ENCODE measurements around the gene TMEM14C. TPM values are rescaled to one million over a fixed set of nuclear protein-coding genes. Genes with fewer than 3 reads are reported as not detected.
"Not testable (repeated sequence)": the region's sequence is repeated elsewhere in the genome, so short reads cannot be mapped to it uniquely, and the experiment has no call there.

TMEM14C gene
- total RNA-seq, 8 experiments from 2014 or later = 84.9 to 199 (median 119) TPM

DNA sequence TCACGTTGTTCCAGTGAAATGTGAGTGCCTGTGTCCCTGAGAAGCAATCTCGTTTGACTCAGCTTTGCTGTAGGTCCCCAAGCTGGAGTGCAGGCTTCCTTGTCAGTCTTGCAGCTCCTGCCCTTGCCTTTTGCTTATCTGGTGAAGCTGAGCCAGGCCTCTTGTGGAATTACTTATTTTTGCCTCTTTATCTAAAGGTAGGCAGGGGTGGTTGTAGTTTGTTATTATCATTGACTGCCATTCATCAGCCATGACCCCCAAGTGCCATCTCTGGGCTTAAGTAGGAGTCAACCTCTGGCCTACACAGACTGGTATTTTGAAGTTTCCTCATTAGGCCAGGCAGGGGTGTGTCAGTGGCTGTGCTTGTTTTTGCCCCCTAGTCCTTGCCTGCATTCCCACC is 26.9 kb downstream of the TMEM14C start:
- Histone ChIP-seq H3K4me1 (replicated peaks in 1 of 2) (peaks cover 18 to 24% of the 10 kb centered on the region in 2 donors), H3K27ac (no peak overlapping the region), H3K4me3 (no peak overlapping the region)
- 33 to 100% (median 71%) methylated on average over 1 to 2 of the region's 2 CpGs; no CpG with 5 or more reads in 3 of the 10 experiments for WGBS, 10 experiments
- in situ Hi-C loops (cut with MboI; ENCODE audit: low pct_unique_long_range_greater_than_20kb in 2 of 9, low sequenced_read_pairs in 9 of 9, unreplicated experiment in 9 of 9) = no loop called here
- no peak for ATAC-seq (replicated peaks in 6 of 8)

GRCh38 chr6:10750568-10750967 is 27.7 kb downstream of the TMEM14C start:
- in situ Hi-C loops (cut with MboI; ENCODE audit: low pct_unique_long_range_greater_than_20kb in 2 of 9, low sequenced_read_pairs in 9 of 9, unreplicated experiment in 9 of 9); ATAC-seq (replicated peaks in 6 of 8); H3K4me3 ChIP-seq; H3K27ac ChIP-seq: not testable (repeated sequence)
- peaks cover 18 to 24% of the 10 kb centered on the region in 2 donors for H3K4me1 ChIP-seq (replicated peaks in 1 of 2)
- 80 to 100% (median 94%) methylated on average over 1 to 4 of the region's 6 CpGs; no CpG with 5 or more reads in 4 of the 10 experiments for WGBS, 10 experiments

GRCh38 chr6:10751757-10752156 is 28.9 kb downstream of the TMEM14C start:
- H3K4me1 ChIP-seq (replicated peaks in 1 of 2) = peaks cover 13 to 15% of the 10 kb centered on the region in 2 donors
- H3K4me3 ChIP-seq; H3K27ac ChIP-seq; in situ Hi-C loops (cut with MboI; ENCODE audit: low pct_unique_long_range_greater_than_20kb in 2 of 9, low sequenced_read_pairs in 9 of 9, unreplicated experiment in 9 of 9): not testable (repeated sequence)
- ATAC-seq (replicated peaks in 6 of 8) = peak in 1 of 8 experiments; percentile 30
- 60 to 100% (median 100%) methylated on average over 1 of the region's 5 CpGs; no CpG with 5 or more reads in 5 of the 10 experiments for WGBS, 10 experiments

GRCh38 chr6:10756085-10756484 is 33.2 kb downstream of the TMEM14C start:
- Histone ChIP-seq H3K4me3 (no peak overlapping the region), H3K4me1 (replicated peaks in 1 of 2) (peaks cover 0 to 2% of the 10 kb centered on the region in 2 donors), H3K27ac (no peak overlapping the region)
- no peak for ATAC-seq (replicated peaks in 6 of 8)
- in situ Hi-C loops (cut with MboI; ENCODE audit: low pct_unique_long_range_greater_than_20kb in 2 of 9, low sequenced_read_pairs in 9 of 9, unreplicated experiment in 9 of 9) = no loop called here
- WGBS, 10 experiments = 80 to 100% (median 100%) methylated on average over 1 of the region's 1 CpG; no CpG with 5 or more reads in 2 of the 10 experiments

GRCh38 chr6:10759312-10759839 is 36.5 kb downstream of the TMEM14C start:
- peaks cover 0 to 2% of the 10 kb centered on the region in 2 donors for H3K4me1 ChIP-seq (replicated peaks in 1 of 2)
- peak; percentile 24 to 97 (median 50) for ATAC-seq (replicated peaks in 6 of 8)
- WGBS, 10 experiments = 8 to 90% (median 68%) methylated on average over 1 to 3 of the region's 3 CpGs; no CpG with 5 or more reads in 2 of the 10 experiments
- no peak overlapping the region for H3K4me3 ChIP-seq
- in situ Hi-C loops (cut with MboI; ENCODE audit: low pct_unique_long_range_greater_than_20kb in 2 of 9, low sequenced_read_pairs in 9 of 9, unreplicated experiment in 9 of 9) = no loop called here
- no peak overlapping the region for H3K27ac ChIP-seq

- H3K27ac ChIP-seq = no peak overlapping the region
- H3K4me1 ChIP-seq (replicated peaks in 1 of 2) = peaks cover 0 to 2% of the 10 kb centered on the region in 2 donors
- peak in 4 of 8 experiments; percentile 7 to 58 (median 20) for ATAC-seq (replicated peaks in 6 of 8)
- H3K4me3 ChIP-seq = no peak overlapping the region
- WGBS, 10 experiments = 20 to 100% (median 88%) methylated on average over 1 to 6 of the region's 6 CpGs; no CpG with 5 or more reads in 2 of the 10 experiments
- in situ Hi-C loops (cut with MboI; ENCODE audit: low pct_unique_long_range_greater_than_20kb in 2 of 9, low sequenced_read_pairs in 9 of 9, unreplicated experiment in 9 of 9) = no loop called here
Measured at GRCh38 chr6:10759884-10760329, 37.0 kb downstream of the TMEM14C start.

DNA sequence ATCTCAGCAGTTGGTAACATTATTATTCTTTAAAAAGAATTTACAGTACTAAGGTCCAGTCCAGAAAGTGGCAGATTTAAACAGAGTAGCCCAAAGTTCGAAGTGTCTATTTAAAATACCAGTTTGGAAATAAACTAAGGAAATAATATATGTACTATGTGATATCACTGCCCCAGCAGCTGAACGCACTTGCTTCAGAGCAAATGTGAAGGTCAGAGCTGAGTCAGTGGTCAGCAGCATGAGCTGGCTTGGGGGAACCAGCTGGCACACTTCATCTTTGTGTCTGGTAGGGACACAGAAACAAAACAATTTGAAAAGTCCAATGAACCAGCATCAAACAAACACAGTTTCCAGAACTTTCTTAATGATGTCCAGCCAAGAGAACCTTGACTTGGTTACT is 40.1 kb downstream of the TMEM14C start:
- Histone ChIP-seq H3K27ac (no peak overlapping the region), H3K4me1 (replicated peaks in 1 of 2) (peaks cover 0 to 2% of the 10 kb centered on the region in 2 donors), H3K4me3 (no peak overlapping the region)
- ATAC-seq (replicated peaks in 6 of 8) = no peak
- 75 to 100% (median 100%) methylated on average over 1 to 2 of the region's 2 CpGs; no CpG with 5 or more reads in 1 of the 10 experiments for WGBS, 10 experiments
- in situ Hi-C loops (cut with MboI; ENCODE audit: low pct_unique_long_range_greater_than_20kb in 2 of 9, low sequenced_read_pairs in 9 of 9, unreplicated experiment in 9 of 9) = no loop called here

DNA sequence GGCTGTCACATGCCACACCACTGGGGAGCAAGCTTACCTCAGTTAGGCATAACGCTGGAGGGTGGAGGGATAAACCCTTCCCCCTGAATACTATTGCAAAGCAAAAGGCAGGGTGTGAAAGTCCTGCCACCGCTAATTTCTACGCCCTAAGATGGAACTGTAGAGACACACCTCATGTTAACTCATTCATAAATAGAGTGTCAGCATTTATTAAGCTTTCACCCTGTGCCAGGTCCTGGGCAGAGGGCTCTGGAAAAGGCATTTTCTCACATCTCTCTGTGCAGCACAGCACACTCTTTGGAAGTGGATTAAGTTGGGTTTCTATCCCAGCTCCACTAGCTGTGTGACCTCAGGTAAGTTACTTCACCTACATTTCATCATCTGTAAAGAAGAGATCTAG is 46.5 kb downstream of the TMEM14C start:
- no peak for ATAC-seq (replicated peaks in 6 of 8)
- WGBS, 10 experiments = 68 to 100% (median 98%) methylated on average over 1 to 3 of the region's 3 CpGs; no CpG with 5 or more reads in 4 of the 10 experiments

DNA sequence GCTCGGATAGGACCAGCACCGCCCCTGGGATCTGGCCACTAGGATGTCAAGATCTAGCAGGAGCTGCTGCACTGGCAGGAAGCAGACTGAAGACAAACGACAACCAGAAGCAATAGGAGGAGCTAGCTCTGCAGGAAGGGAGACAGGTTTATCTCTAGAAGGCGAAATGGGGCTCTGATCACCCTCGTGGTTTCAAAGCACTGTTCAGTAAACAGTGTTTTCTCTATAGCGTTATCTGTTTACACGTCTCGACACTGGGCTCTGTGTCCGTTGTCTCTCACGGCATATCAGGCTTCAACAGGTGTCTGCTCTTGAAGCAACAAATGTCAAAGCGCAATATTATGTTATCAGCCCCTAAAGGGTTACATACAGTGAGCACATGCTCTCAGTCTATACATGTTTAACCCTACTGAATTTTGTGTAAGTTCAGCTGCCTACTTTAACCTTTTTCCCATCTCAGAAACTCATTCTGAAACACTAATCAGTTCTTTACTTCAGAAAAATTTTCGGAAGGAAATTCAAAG is 48.6 kb downstream of the TMEM14C start:
- no peaks in the 10 kb centered on the region for H3K4me1 ChIP-seq (replicated peaks in 1 of 2)
- no peak for ATAC-seq (replicated peaks in 6 of 8)
- in situ Hi-C loops (cut with MboI; ENCODE audit: low pct_unique_long_range_greater_than_20kb in 2 of 9, low sequenced_read_pairs in 9 of 9, unreplicated experiment in 9 of 9) = no loop called here
- WGBS, 10 experiments = 73 to 100% (median 97%) methylated on average over 1 to 12 of the region's 12 CpGs; no CpG with 5 or more reads in 1 of the 10 experiments
- no peak overlapping the region for H3K27ac ChIP-seq
- no peak overlapping the region for H3K4me3 ChIP-seq

More for the DNA sequence above, 46.5 kb downstream of the TMEM14C start:
- in situ Hi-C loops (cut with MboI; ENCODE audit: low pct_unique_long_range_greater_than_20kb in 2 of 9, low sequenced_read_pairs in 9 of 9, unreplicated experiment in 9 of 9) = no loop called here
- no peak overlapping the region for H3K27ac ChIP-seq
- H3K4me3 ChIP-seq = no peak overlapping the region
- H3K4me1 ChIP-seq (replicated peaks in 1 of 2) = no peaks in the 10 kb centered on the region

DNA sequence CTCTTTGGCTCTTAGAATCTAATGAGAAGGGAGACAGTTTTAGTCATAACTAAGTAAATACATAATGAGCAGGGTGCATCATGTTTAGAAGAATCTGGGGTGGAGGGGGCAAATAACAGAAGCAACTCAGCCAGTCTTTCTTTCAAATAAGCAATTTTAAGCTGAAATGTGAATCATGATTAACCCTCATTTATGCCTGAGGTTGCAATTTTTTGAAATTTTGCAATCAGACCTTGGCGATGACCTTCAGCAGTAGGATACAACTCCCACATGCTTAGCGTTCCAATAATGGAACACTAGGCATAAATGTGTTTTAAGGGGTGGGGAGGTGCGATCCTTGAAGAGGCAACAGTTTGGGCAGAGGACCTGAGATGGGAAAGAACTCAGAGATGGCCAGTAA is 55.4 kb downstream of the TMEM14C start:
- Histone ChIP-seq H3K27ac (no peak overlapping the region), H3K4me3 (no peak overlapping the region), H3K4me1 (replicated peaks in 1 of 2) (no peaks in the 10 kb centered on the region)
- WGBS, 10 experiments = 57 to 100% (median 86%) methylated on average over 1 to 3 of the region's 3 CpGs; no CpG with 5 or more reads in 1 of the 10 experiments
- no peak for ATAC-seq (replicated peaks in 6 of 8)
- in situ Hi-C loops (cut with MboI; ENCODE audit: low pct_unique_long_range_greater_than_20kb in 2 of 9, low sequenced_read_pairs in 9 of 9, unreplicated experiment in 9 of 9) = loop anchor here in 2 of 9 experiments (25.0 kb wide), 1 partner anchor 291 kb away; no protein-coding TSS in a partner anchor

- in situ Hi-C loops (cut with MboI; ENCODE audit: low pct_unique_long_range_greater_than_20kb in 2 of 9, low sequenced_read_pairs in 9 of 9, unreplicated experiment in 9 of 9) = loop anchor here in 2 of 9 experiments (25.0 kb wide), 1 partner anchor 292 kb away; no protein-coding TSS in a partner anchor
- ATAC-seq (replicated peaks in 6 of 8) = no peak
- Histone ChIP-seq H3K4me3 (no peak overlapping the region), H3K27ac (no peak overlapping the region), H3K4me1 (replicated peaks in 1 of 2) (no peaks in the 10 kb centered on the region)
- WGBS, 10 experiments = 60 to 100% (median 92%) methylated on average over 1 to 7 of the region's 8 CpGs; no CpG with 5 or more reads in 3 of the 10 experiments
Measured at GRCh38 chr6:10779076-10779475, 56.2 kb downstream of the TMEM14C start.
